ENCODE measurements around the gene LGR6.

DNA sequence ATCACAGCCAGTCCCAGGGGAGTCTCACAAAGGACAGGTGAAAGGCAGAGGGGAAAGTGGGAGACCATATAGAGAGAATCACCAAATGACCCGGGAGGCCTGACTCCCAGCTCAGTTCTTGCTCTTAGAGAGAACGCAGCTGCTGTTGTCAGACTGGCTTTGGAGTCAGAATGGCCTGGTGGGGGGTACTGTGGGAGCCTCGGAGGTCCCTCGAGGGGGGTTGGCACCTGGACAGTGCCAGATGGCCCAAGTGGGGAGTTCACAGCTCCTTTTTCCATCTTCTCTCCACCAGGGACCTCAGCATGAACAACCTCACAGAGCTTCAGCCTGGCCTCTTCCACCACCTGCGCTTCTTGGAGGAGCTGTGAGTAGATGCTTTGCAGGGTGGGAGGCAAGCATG, 31.5 kb downstream of the LGR6 start:
- TF ChIP-seq, protein P1, sequence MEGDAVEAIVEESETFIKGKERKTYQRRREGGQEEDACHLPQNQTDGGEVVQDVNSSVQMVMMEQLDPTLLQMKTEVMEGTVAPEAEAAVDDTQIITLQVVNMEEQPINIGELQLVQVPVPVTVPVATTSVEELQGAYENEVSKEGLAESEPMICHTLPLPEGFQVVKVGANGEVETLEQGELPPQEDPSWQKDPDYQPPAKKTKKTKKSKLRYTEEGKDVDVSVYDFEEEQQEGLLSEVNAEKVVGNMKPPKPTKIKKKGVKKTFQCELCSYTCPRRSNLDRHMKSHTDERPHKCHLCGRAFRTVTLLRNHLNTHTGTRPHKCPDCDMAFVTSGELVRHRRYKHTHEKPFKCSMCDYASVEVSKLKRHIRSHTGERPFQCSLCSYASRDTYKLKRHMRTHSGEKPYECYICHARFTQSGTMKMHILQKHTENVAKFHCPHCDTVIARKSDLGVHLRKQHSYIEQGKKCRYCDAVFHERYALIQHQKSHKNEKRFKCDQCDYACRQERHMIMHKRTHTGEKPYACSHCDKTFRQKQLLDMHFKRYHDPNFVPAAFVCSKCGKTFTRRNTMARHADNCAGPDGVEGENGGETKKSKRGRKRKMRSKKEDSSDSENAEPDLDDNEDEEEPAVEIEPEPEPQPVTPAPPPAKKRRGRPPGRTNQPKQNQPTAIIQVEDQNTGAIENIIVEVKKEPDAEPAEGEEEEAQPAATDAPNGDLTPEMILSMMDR (IDR thresholded peaks at IDR 0.05; ENCODE audit: low read depth, low read length), result no peak
- TF ChIP-seq EZH2phosphoT487 (IDR thresholded peaks at IDR 0.05; ENCODE audit: low read depth), result no peak
